ENCODE results near the gene MRPS11. TPM values are rescaled to one million over a fixed set of nuclear protein-coding genes. Genes with fewer than 3 reads are reported as not detected.

MRPS11 gene
- total RNA-seq, 1 experiment from 2014 or later, result 47.4 TPM

DNA sequence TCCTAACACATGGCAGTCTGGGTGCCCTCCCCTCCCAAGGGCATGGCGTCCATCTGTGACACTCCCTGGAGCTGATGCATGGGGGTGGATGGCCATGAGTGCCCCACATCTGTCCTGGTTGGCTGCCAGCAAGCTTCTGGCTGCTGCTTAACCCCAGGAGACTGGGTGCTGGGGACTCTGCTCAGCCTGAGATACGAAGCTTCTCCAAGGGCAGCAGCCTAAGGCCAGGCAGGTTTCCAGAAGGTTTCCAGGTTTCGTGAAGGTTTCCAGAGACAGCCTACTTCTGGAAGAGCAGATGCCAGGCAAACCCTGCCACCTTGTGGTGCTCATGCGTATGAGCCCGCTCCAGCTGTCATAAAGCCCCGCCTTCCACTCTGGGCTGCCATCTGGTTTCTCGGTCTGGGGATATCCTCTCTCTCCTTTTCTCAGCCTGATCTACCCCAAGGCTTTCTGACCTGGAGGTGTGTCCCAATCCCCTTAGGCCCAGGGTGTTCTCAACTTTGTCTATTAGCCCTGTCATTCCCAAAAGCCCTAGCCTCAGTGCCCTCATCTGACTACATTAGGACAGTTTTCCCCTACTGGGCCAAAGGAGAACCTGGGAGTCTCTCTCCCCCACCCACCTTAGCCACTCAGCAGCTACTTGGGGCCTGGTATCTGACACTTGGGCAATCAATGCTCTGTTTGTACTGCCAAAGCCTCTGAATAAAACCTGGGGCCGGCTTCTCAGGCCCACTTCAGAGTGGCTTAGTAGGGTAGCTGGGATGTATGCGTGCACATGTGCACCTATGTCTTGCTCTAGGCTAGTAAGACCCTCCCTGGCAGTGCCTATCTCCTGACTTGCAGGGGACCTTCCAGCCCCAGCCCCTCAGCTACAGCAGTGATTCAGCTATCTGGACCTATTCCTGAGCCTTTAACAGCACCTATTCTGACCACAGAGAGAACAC lies 12.4 kb upstream of the MRPS11 start:
- ChIA-PET RAD21 (ENCODE audit: low non-redundant PET in 1 of 2, low total read pairs in 2 of 2, uncharacterized antibody in 2 of 2, unreplicated experiment in 2 of 2) (no interaction called here), POLR2A (interaction anchor here (0.8 kb wide), 1 partner anchor 12 kb away, joined by 3 read pairs; the partner anchor contains the start of genes MRPL46 and MRPS11), CTCF (interaction anchor here (0.6 to 3.1 kb wide), 7 partner anchors 8 to 210 kb away, joined by 3 to 17 read pairs (median 4); partner anchors contain the start of genes MRPL46 and MRPS11)
- TF ChIP-seq RAD21 (IDR thresholded peaks at IDR 0.05; ENCODE audit: low read depth) (peak; percentile 64), CEBPB (IDR thresholded peaks at IDR 0.05; ENCODE audit: low read depth) (no peak)
- TF ChIP-seq, protein P1, sequence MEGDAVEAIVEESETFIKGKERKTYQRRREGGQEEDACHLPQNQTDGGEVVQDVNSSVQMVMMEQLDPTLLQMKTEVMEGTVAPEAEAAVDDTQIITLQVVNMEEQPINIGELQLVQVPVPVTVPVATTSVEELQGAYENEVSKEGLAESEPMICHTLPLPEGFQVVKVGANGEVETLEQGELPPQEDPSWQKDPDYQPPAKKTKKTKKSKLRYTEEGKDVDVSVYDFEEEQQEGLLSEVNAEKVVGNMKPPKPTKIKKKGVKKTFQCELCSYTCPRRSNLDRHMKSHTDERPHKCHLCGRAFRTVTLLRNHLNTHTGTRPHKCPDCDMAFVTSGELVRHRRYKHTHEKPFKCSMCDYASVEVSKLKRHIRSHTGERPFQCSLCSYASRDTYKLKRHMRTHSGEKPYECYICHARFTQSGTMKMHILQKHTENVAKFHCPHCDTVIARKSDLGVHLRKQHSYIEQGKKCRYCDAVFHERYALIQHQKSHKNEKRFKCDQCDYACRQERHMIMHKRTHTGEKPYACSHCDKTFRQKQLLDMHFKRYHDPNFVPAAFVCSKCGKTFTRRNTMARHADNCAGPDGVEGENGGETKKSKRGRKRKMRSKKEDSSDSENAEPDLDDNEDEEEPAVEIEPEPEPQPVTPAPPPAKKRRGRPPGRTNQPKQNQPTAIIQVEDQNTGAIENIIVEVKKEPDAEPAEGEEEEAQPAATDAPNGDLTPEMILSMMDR (IDR thresholded peaks at IDR 0.05 in 2 of 3, conservative IDR thresholded peaks at IDR 0.05 in 1 of 3; ENCODE audit: borderline replicate concordance in 1 of 3, insufficient read depth in 1 of 3, low read depth in 2 of 3, low read length in 2 of 3), result peak; percentile 48 to 90 (median 81); a peak in 5 of 6 replicates
- Histone ChIP-seq H3K36me3 (ENCODE audit: control insufficient read depth in 1 of 2, insufficient read depth in 2 of 2, low read length in 2 of 2) (peaks cover 5 to 9% of the 10 kb centered on the region in 2 experiments; a peak in 2 of 4 replicates), H2AFZ (ENCODE audit: low read depth, low read length, poor library complexity, severe bottlenecking) (no peak overlapping the region), H3K4me1 (ENCODE audit: control insufficient read depth in 1 of 2, insufficient read depth in 2 of 2, low read length in 2 of 2) (peaks cover 0 to 7% of the 10 kb centered on the region in 2 experiments; a peak in 2 of 4 replicates), H3K9me3 (ENCODE audit: control insufficient read depth in 1 of 2, insufficient read depth in 1 of 2, low read depth in 1 of 2, low read length in 2 of 2) (no peaks in the 10 kb centered on the region), H3K4me3 (replicated peaks in 1 of 2; ENCODE audit: low read depth in 1 of 2, low read length in 2 of 2) (no peak overlapping the region), H4K20me1 (ENCODE audit: insufficient read depth) (no peaks in the 10 kb centered on the region), H3K9ac (ENCODE audit: low read length) (no peak overlapping the region), H3K9me2 (ENCODE audit: insufficient read depth) (no peaks in the 10 kb centered on the region), H3K27me3 (ENCODE audit: insufficient read depth, low read length) (no peaks in the 10 kb centered on the region), H3K79me2 (ENCODE audit: insufficient read depth, low read length) (no peaks in the 10 kb centered on the region), H3K4me2 (ENCODE audit: low read length) (peak overlapping the region; percentile 16; the same call in 1 of the 2 replicates), H3K27ac (ENCODE audit: low read depth, low read length) (no peak overlapping the region)
- peak; percentile 48 for DNase-seq (ENCODE audit: low read depth, low spot score)
- intact Hi-C loops (cut with micrococcal nuclease), result loop anchor here (5.0 kb wide), 1 partner anchor 183 kb away; no protein-coding TSS in a partner anchor
- BruUV-seq (replicated peaks), result no TSS peak
- peak; percentile 90 for ATAC-seq

DNA sequence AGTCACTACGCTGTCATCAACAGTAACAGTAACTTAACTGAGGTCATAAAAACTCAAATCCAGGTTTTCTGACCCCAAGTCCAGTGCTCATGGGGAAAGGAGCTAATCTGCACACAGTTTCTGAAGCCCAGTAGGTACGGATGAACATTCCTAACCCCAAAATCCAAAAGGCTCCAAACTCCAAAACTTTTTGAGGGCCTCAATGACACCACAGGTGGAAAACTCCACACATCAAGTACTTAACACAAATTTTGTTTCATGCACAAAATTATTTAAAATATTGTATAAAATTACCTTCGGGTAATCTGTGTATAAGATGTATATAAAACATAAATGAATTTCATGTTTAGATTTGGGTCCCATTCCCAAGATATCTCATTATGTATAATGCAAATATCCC lies 10.8 kb upstream of the MRPS11 start:
- no peak overlapping the region for H2AFZ ChIP-seq (ENCODE audit: low read depth, low read length, poor library complexity, severe bottlenecking)
- intact Hi-C loops (cut with micrococcal nuclease), result no loop called here
- DNase-seq (ENCODE audit: low read depth, low spot score) (no peak), ATAC-seq (no peak)
- ChIA-PET CTCF (interaction anchor here (0.6 to 2.2 kb wide), 2 partner anchors 11 to 211 kb away, joined by 3 to 7 read pairs; no protein-coding TSS in a partner anchor), RAD21 (ENCODE audit: low non-redundant PET in 1 of 2, low total read pairs in 2 of 2, uncharacterized antibody in 2 of 2, unreplicated experiment in 2 of 2) (no interaction called here), POLR2A (no interaction called here)
- H3K27me3 ChIP-seq (ENCODE audit: insufficient read depth, low read length), result no peaks in the 10 kb centered on the region
- no peak overlapping the region for H3K9ac ChIP-seq (ENCODE audit: low read length)
- no peaks in the 10 kb centered on the region for H3K9me2 ChIP-seq (ENCODE audit: insufficient read depth)
- no peak overlapping the region for H3K27ac ChIP-seq (ENCODE audit: low read depth, low read length)
- H4K20me1 ChIP-seq (ENCODE audit: insufficient read depth), result no peaks in the 10 kb centered on the region
- peaks cover 5% of the 10 kb centered on the region; the same call in 1 of the 2 replicates for H3K79me2 ChIP-seq (ENCODE audit: insufficient read depth, low read length)
- no TSS peak for BruUV-seq (replicated peaks)
- peaks cover 0 to 7% of the 10 kb centered on the region in 2 experiments; a peak in 2 of 4 replicates for H3K4me1 ChIP-seq (ENCODE audit: control insufficient read depth in 1 of 2, insufficient read depth in 2 of 2, low read length in 2 of 2)
- H3K9me3 ChIP-seq (ENCODE audit: control insufficient read depth in 1 of 2, insufficient read depth in 1 of 2, low read depth in 1 of 2, low read length in 2 of 2), result no peaks in the 10 kb centered on the region
- H3K4me2 ChIP-seq (ENCODE audit: low read length), result no peak overlapping the region
- no peak overlapping the region for H3K4me3 ChIP-seq (replicated peaks in 1 of 2; ENCODE audit: low read depth in 1 of 2, low read length in 2 of 2)
- peaks cover 12 to 18% of the 10 kb centered on the region in 2 experiments; a peak in 3 of 4 replicates for H3K36me3 ChIP-seq (ENCODE audit: control insufficient read depth in 1 of 2, insufficient read depth in 2 of 2, low read length in 2 of 2)
- no peak for TF ChIP-seq EZH2 (IDR thresholded peaks at IDR 0.05)
- TF ChIP-seq JUND (IDR thresholded peaks at IDR 0.05), result no peak
- TF ChIP-seq, protein P2, sequence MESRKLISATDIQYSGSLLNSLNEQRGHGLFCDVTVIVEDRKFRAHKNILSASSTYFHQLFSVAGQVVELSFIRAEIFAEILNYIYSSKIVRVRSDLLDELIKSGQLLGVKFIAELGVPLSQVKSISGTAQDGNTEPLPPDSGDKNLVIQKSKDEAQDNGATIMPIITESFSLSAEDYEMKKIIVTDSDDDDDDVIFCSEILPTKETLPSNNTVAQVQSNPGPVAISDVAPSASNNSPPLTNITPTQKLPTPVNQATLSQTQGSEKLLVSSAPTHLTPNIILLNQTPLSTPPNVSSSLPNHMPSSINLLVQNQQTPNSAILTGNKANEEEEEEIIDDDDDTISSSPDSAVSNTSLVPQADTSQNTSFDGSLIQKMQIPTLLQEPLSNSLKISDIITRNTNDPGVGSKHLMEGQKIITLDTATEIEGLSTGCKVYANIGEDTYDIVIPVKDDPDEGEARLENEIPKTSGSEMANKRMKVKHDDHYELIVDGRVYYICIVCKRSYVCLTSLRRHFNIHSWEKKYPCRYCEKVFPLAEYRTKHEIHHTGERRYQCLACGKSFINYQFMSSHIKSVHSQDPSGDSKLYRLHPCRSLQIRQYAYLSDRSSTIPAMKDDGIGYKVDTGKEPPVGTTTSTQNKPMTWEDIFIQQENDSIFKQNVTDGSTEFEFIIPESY (IDR thresholded peaks at IDR 0.05; ENCODE audit: extremely low read depth, insufficient replicate concordance, low read length), result no peak
- TF ChIP-seq, protein P3, sequence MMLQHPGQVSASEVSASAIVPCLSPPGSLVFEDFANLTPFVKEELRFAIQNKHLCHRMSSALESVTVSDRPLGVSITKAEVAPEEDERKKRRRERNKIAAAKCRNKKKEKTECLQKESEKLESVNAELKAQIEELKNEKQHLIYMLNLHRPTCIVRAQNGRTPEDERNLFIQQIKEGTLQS (IDR thresholded peaks at IDR 0.05), result no peak
- TF ChIP-seq ZFX (IDR thresholded peaks at IDR 0.05), result no peak
- TF ChIP-seq ELF1 (IDR thresholded peaks at IDR 0.05; ENCODE audit: borderline replicate concordance, low read depth), result no peak
- TF ChIP-seq SRF (IDR thresholded peaks at IDR 0.05; ENCODE audit: low read depth), result no peak
- TF ChIP-seq EZH2phosphoT487 (IDR thresholded peaks at IDR 0.05; ENCODE audit: borderline replicate concordance), result no peak
- no peak for TF ChIP-seq POLR2AphosphoS5 (IDR thresholded peaks at IDR 0.05; ENCODE audit: low read depth, low read length)
- TF ChIP-seq RAD21 (IDR thresholded peaks at IDR 0.05; ENCODE audit: low read depth), result no peak
- TF ChIP-seq SP1 (IDR thresholded peaks at IDR 0.05; ENCODE audit: low read depth), result no peak
- TF ChIP-seq TCF7L2 (IDR thresholded peaks at IDR 0.05; ENCODE audit: borderline replicate concordance, extremely low read depth, insufficient read depth, insufficient read length), result no peak

All from HCT116 (cell line).